Adrenal gland (tissue), 12 donors: Measurements from ENCODE around the gene DLG4. TPM values are rescaled to one million over a fixed set of nuclear protein-coding genes. Genes with fewer than 3 reads are reported as not detected.
A peak's percentile ranks its signal among the peaks of the same experiment; 100 is the strongest.
"Not testable (repeated sequence)": the region's sequence is repeated elsewhere in the genome, so short reads cannot be mapped to it uniquely, and the experiment has no call there.

Source experiments
- DNase-seq, 7 donors: peaks; one replicate each; pipeline ENCODE4 v3.0.0-alpha.2; 2019 to 2020
- H3K27ac ChIP-seq, 5 donors: fragments of 200-600 bp; sonication (generic) in 4 of 5; 1 replicate in 3 of 5; 2 replicates in 2 of 5; pipeline versions ENCODE4 v1.5.1 to v1.8.0; 2016 to 2020; ENCODE audit warnings: mild to moderate bottlenecking in 1 of 5
- H3K27me3 ChIP-seq: fragments of 200-600 bp; 2 replicates; pipeline ENCODE4 v1.8.0; 2021
- H3K36me3 ChIP-seq, 2 donors: fragments of 200-600 bp; replicated peaks in 1 of 2; 1 replicate in 1 of 2; 2 replicates in 1 of 2; pipeline versions ENCODE4 v1.5.1 to v1.8.0; 2018 to 2022
- H3K4me1 ChIP-seq, 2 donors: fragments of 200-600 bp; replicated peaks in 1 of 2; 1 replicate in 1 of 2; 2 replicates in 1 of 2; pipeline versions ENCODE4 v1.5.1 to v1.8.0; 2018 to 2021
- H3K4me3 ChIP-seq, 4 donors: fragments of 200-600 bp; sonication (generic) in 3 of 4; one replicate each; pipeline ENCODE4 v1.5.1; 2016 to 2018
- H3K9me3 ChIP-seq, 3 donors: fragments of 200-600 bp; sonication (generic) in 1 of 3; replicated peaks in 1 of 3; 1 replicate in 2 of 3; 2 replicates in 1 of 3; pipeline versions ENCODE4 v1.5.1 to v1.8.0; 2016 to 2021
- POLR2A ChIP-seq, 2 donors: fragments of 450-650 bp; IDR thresholded peaks; one replicate each; pipeline ENCODE4 v1.6.1; 2017; ENCODE audit warnings: antibody characterized with exemption in 2 of 2, mild to moderate bottlenecking in 2 of 2, moderate library complexity in 1 of 2
- WGBS, 4 donors: extraction: QIAGEN DNeasy Blood & Tissue Kit in 2 of 4; methylation state at CpG; one replicate each; pipeline versions ENCODE4 v1.1.5 to v1.1.7; 2013 to 2017; 5-methylcytosine and 5-hydroxymethylcytosine counted together
- intact Hi-C, 2 donors: fragments of 100-400 bp; cut with DNase I; formaldehyde crosslinking; loops; one replicate each; pipeline versions ENCODE4 v1.14.1 to v1.15.0; 2022 to 2023
- polyA plus RNA-seq, 3 donors: library from polyadenylated mRNA; stranded (reverse); fragments of 200-250 nt in 2 of 3; fragments of 350-450 nt in 1 of 3; fragmentation: Illumina TruSeq in 1 of 3; extraction: RNeasy Lipid Tissue Mini Kit (QIAGEN cat#74804) in 1 of 3; gene quantifications; one replicate each; pipeline ENCODE4 v1.2.3, GENCODE V29; 2013 to 2014
- total RNA-seq, 9 donors: library from RNA; depleted of rRNA in 4 of 9; stranded (reverse); fragments of >200 nt in 4 of 9; fragments of 120-200 nt in 1 of 9; fragmentation: NEBNext Ultra II Directional in 1 of 9; extraction: Animal tissue kit (Norgen Biotek cat#: 25700) in 1 of 9; gene quantifications; one replicate each; pipeline versions ENCODE4 v1.1.0 to v1.2.4, GENCODE V29; 2013 to 2023
- TF ChIP-seq, protein P1 (sequence below), 6 experiments: fragments of 450-650 bp in 4 of 6; fragments of 200-600 bp in 2 of 6; sonication (generic) in 1 of 6; IDR thresholded peaks; 1 replicate in 5 of 6; 2 replicates in 1 of 6; pipeline versions ENCODE4 v1.5.1 to v1.8.0; 2016 to 2021; ENCODE audit warnings: antibody characterized with exemption in 6 of 6, mild to moderate bottlenecking in 2 of 6, moderate library complexity in 1 of 6
- donor health status: healthy with polysubstance abuse.
- donor health status: Bipolar disorder and iron deficiency.
- donor health status: DM: yes; HTN: yes; CAD: no.
- donor health status: DM: no; HTN: no; CAD: no.
- donor health status: DM: no; HTN: no; CAD: no.
- donor health status: DM: yes; HTN: yes; CAD: no.

Gene DLG4
- total and polyA plus RNA-seq, 12 donors: 14.1 to 172 (median 30.5) TPM

GRCh38 chr17:7184647-7185046, 35.0 kb downstream of the DLG4 start:
- no peak for DNase-seq
- Histone ChIP-seq H3K9me3 (no peaks in the 10 kb centered on the region), H3K36me3 (no peaks in the 10 kb centered on the region), H3K27ac (no peak overlapping the region), H3K4me1 (peaks cover 0 to 8% of the 10 kb centered on the region in 2 donors), H3K4me3 (no peak overlapping the region), H3K27me3 (no peaks in the 10 kb centered on the region)
- WGBS, 4 donors: 89 to 96% (median 92%) methylated on average over 6 of the region's 6 CpGs
- TF ChIP-seq, protein P1, sequence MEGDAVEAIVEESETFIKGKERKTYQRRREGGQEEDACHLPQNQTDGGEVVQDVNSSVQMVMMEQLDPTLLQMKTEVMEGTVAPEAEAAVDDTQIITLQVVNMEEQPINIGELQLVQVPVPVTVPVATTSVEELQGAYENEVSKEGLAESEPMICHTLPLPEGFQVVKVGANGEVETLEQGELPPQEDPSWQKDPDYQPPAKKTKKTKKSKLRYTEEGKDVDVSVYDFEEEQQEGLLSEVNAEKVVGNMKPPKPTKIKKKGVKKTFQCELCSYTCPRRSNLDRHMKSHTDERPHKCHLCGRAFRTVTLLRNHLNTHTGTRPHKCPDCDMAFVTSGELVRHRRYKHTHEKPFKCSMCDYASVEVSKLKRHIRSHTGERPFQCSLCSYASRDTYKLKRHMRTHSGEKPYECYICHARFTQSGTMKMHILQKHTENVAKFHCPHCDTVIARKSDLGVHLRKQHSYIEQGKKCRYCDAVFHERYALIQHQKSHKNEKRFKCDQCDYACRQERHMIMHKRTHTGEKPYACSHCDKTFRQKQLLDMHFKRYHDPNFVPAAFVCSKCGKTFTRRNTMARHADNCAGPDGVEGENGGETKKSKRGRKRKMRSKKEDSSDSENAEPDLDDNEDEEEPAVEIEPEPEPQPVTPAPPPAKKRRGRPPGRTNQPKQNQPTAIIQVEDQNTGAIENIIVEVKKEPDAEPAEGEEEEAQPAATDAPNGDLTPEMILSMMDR (IDR thresholded peaks at IDR 0.05): no peak
- TF ChIP-seq POLR2A (IDR thresholded peaks at IDR 0.05): no peak
- intact Hi-C loops: no loop called here

GRCh38 chr17:7184091-7184488, 35.5 kb downstream of the DLG4 start:
- Histone ChIP-seq H3K4me1 (peaks cover 0 to 8% of the 10 kb centered on the region in 2 donors), H3K9me3 (no peaks in the 10 kb centered on the region), H3K36me3 (no peaks in the 10 kb centered on the region), H3K27me3 (no peaks in the 10 kb centered on the region), H3K27ac (peak overlapping the region in 1 of 5 donors; percentile 52), H3K4me3 (no peak overlapping the region)
- intact Hi-C loops: no loop called here
- TF ChIP-seq POLR2A (IDR thresholded peaks at IDR 0.05): no peak
- TF ChIP-seq, protein P1 (IDR thresholded peaks at IDR 0.05): no peak
- DNase-seq: peak in 5 of 7 donors; percentile 50 to 71 (median 66)
- 53 to 76% (median 66%) methylated on average over 7 to 14 of the region's 14 CpGs for WGBS, 4 donors

GRCh38 chr17:7183433-7184090, 36.1 kb downstream of the DLG4 start:
- H3K4me3 ChIP-seq: no peak overlapping the region
- H3K27me3 ChIP-seq: no peaks in the 10 kb centered on the region
- TF ChIP-seq POLR2A (IDR thresholded peaks at IDR 0.05): no peak
- TF ChIP-seq, protein P1 (IDR thresholded peaks at IDR 0.05): no peak
- peak in 5 of 7 donors; percentile 52 to 69 (median 61) for DNase-seq
- H3K36me3 ChIP-seq: no peaks in the 10 kb centered on the region
- peaks cover 0 to 8% of the 10 kb centered on the region in 2 donors for H3K4me1 ChIP-seq
- H3K27ac ChIP-seq: peak overlapping the region in 1 of 5 donors; percentile 52
- WGBS, 4 donors: 74 to 81% (median 76%) methylated on average over 7 of the region's 7 CpGs
- H3K9me3 ChIP-seq: no peaks in the 10 kb centered on the region
- intact Hi-C loops: no loop called here

GRCh38 chr17:7182101-7182500, 37.5 kb downstream of the DLG4 start:
- H3K36me3 ChIP-seq, H3K4me3 ChIP-seq, intact Hi-C loops, DNase-seq, H3K27ac ChIP-seq, H3K9me3 ChIP-seq, H3K27me3 ChIP-seq: not testable (repeated sequence)
- peaks cover 6 to 19% of the 10 kb centered on the region in 2 donors for H3K4me1 ChIP-seq
- 87 to 96% (median 91%) methylated on average over 2 of the region's 2 CpGs for WGBS, 4 donors
